ENCODE results near the gene UBE2D1. TPM values are rescaled to one million over a fixed set of nuclear protein-coding genes. Genes with fewer than 3 reads are reported as not detected.

Gene UBE2D1
- total and polyA plus RNA-seq, 2 of the 8 experiments (the other 6 are each of a cell fraction or from before 2014, with no cell fraction given) = 21.2 to 33.5 TPM

DNA sequence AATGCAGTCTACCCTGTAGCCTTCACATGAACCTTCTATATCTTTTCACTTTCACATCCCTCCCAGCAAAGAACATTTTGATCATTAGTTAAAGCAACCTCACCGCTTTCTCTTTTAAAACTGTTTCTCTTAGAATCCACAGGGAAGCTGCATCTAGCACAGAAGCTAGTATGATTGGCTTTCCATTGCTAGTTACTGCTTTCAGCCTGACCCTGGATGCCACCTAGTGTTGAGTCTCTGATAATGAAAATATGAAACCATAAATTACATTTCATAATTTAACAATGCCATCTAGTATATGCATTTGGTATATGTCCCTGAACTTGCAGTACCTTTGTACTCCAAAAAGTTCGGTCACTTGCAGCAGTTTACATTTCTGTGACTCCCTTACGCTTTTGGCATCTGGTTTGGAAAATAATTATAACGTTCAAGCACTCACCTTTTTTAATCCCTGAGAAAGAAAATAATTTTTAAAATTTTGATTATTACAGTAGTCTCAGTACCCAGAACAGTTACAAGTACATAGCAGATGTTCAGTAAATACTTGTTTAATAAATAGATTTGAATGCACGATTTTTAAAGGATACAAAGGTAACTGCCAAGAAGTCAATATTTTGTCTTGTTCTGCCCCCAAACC lies 43.1 kb upstream of the UBE2D1 start:
- no peak overlapping the region for H2BK12ac ChIP-seq (ENCODE audit: low read depth, low read length)
- H3K27me3 ChIP-seq (replicated peaks in 1 of 4; ENCODE audit: control insufficient read depth in 3 of 4, extremely low read depth in 1 of 4, insufficient read depth in 3 of 4, low read length in 3 of 4) = no peaks in the 10 kb centered on the region; a peak in 1 of 7 replicates
- no peaks in the 10 kb centered on the region for H4K20me1 ChIP-seq (replicated peaks in 1 of 2; ENCODE audit: control insufficient read depth in 1 of 2, insufficient read depth in 2 of 2, low read length in 2 of 2)
- H3K56ac ChIP-seq (replicated peaks; ENCODE audit: insufficient read length, low read depth, low read length) = no peak overlapping the region
- H3K9ac ChIP-seq (replicated peaks in 1 of 4; ENCODE audit: extremely low read depth in 1 of 4, low read depth in 3 of 4, low read length in 3 of 4) = no peak overlapping the region
- ChIA-PET CTCF (ENCODE audit: partially characterized antibody) (interaction anchor here (0.8 to 7.5 kb wide), 16 partner anchors 9 to 454 kb away, joined by 3 to 105 read pairs (median 4); partner anchors contain the start of genes CISD1 and IPMK), POLR2A (ENCODE audit: partially characterized antibody) (interaction anchor here (0.8 kb wide), 1 partner anchor 22 kb away, joined by 3 read pairs; no protein-coding TSS in a partner anchor)
- no peak for FAIRE-seq
- DNase-seq (ENCODE audit: low read depth in 1 of 2, low spot score in 2 of 2) = no peak
- H4K91ac ChIP-seq (replicated peaks; ENCODE audit: insufficient read length, low read length) = no peak overlapping the region
- H3K4ac ChIP-seq (replicated peaks; ENCODE audit: insufficient read length, low read depth, low read length) = no peak overlapping the region
- no peak overlapping the region for H3K27ac ChIP-seq (ENCODE audit: low read depth, low read length)
- H3K4me3 ChIP-seq (ENCODE audit: extremely low read depth in 1 of 4, insufficient read depth in 2 of 4, low read depth in 3 of 4, low read length in 4 of 4) = no peak overlapping the region
- H4K5ac ChIP-seq (ENCODE audit: insufficient read length, low read depth, low read length) = no peak overlapping the region
- no peak overlapping the region for H2BK5ac ChIP-seq (ENCODE audit: low read depth, low read length)
- WGBS, 2 experiments (ENCODE audit: extremely low coverage in 1 of 2, insufficient coverage in 1 of 2, insufficient read length in 1 of 2, insufficient replicate concordance in 2 of 2, low coverage in 1 of 2, low lambda C conversion rate in 2 of 2, missing lambda C conversion rate in 1 of 2) = 90% methylated on average over 5 of the region's 5 CpGs; no CpG with 5 or more reads in 1 of the 2 experiments
- H2BK20ac ChIP-seq (ENCODE audit: low read length) = no peak overlapping the region
- H3K4me1 ChIP-seq (replicated peaks in 1 of 4; ENCODE audit: control insufficient read depth in 3 of 4, insufficient read depth in 4 of 4, low read length in 3 of 4) = no peaks in the 10 kb centered on the region
- no peak overlapping the region for H2AK5ac ChIP-seq (ENCODE audit: low read depth, low read length)
- H3K18ac ChIP-seq (ENCODE audit: extremely low read depth, low read length) = no peak overlapping the region
- H4K8ac ChIP-seq (ENCODE audit: extremely low read depth, insufficient read depth, low read length) = no peak overlapping the region
- no peaks in the 10 kb centered on the region for H3K79me2 ChIP-seq (ENCODE audit: control insufficient read depth in 1 of 2, insufficient read depth in 2 of 2, low read length in 2 of 2)
- H3K23me2 ChIP-seq (ENCODE audit: low read depth, low read length) = no peaks in the 10 kb centered on the region
- H2AFZ ChIP-seq (ENCODE audit: low read length) = no peak overlapping the region
- no peak overlapping the region for H3K4me2 ChIP-seq (ENCODE audit: insufficient read depth in 1 of 2, low read depth in 2 of 2, low read length in 2 of 2)
- no peak overlapping the region for H3K14ac ChIP-seq (ENCODE audit: insufficient read length)
- H2BK120ac ChIP-seq (replicated peaks; ENCODE audit: low read depth, low read length) = no peak overlapping the region
- H3K23ac ChIP-seq (ENCODE audit: insufficient read length) = no peak overlapping the region
- no peaks in the 10 kb centered on the region for H3K36me3 ChIP-seq (ENCODE audit: control insufficient read depth in 2 of 4, insufficient read depth in 4 of 4, low read length in 3 of 4)
- no peaks in the 10 kb centered on the region for H3K79me1 ChIP-seq (ENCODE audit: low read depth, low read length)
- H2BK15ac ChIP-seq (ENCODE audit: low read length) = no peak overlapping the region
- no peaks in the 10 kb centered on the region for H3K9me3 ChIP-seq (ENCODE audit: insufficient read depth in 2 of 2, low read depth in 1 of 2, low read length in 1 of 2)
- peak in 2 of 3 experiments; percentile 38 to 51; a peak in 2 of 4 replicates for TF ChIP-seq CTCF (IDR thresholded peaks at IDR 0.05; ENCODE audit: control extremely low read depth in 1 of 3, insufficient read depth in 1 of 3, low read depth in 1 of 3, low read length in 3 of 3)
- no peak for TF ChIP-seq CBX8 (IDR thresholded peaks at IDR 0.05; ENCODE audit: borderline replicate concordance, low read depth, low read length)
- no peak for TF ChIP-seq MAFK (IDR thresholded peaks at IDR 0.05; ENCODE audit: low read depth, low read length)
- TF ChIP-seq EZH2 (IDR thresholded peaks at IDR 0.05; ENCODE audit: low read depth, low read length, severe bottlenecking) = no peak
- TF ChIP-seq NRF1 (IDR thresholded peaks at IDR 0.05; ENCODE audit: low read depth, low read length) = no peak
- no peak for TF ChIP-seq SIRT6 (IDR thresholded peaks at IDR 0.05; ENCODE audit: low read length)
- TF ChIP-seq JUN (IDR thresholded peaks at IDR 0.05; ENCODE audit: low read depth, low read length) = no peak
- TF ChIP-seq TAF1 (IDR thresholded peaks at IDR 0.05; ENCODE audit: low read depth, low read length) = no peak
- TF ChIP-seq TEAD4 (IDR thresholded peaks at IDR 0.05; ENCODE audit: low read depth, low read length) = no peak
- TF ChIP-seq KDM4A (IDR thresholded peaks at IDR 0.05; ENCODE audit: low read depth, low read length, severe bottlenecking) = no peak
- TF ChIP-seq HDAC6 (IDR thresholded peaks at IDR 0.05; ENCODE audit: low read depth, low read length) = no peak

Measured in H1 (cell line).